NCI-H1092 treated with DMSO at 0.1 percent for 48 hours (cell line): ENCODE measurements around the gene HECW1.
"Not testable (repeated sequence)": the region's sequence is repeated elsewhere in the genome, so short reads cannot be mapped to it uniquely, and the experiment has no call there.

Experiments
- DNase-seq: peaks from one replicate; lab custom pipeline; 2025; lab: John Stamatoyannopoulos, UW

HECW1 gene

GRCh38 chr7:43469051-43469450, 356.6 kb downstream of the HECW1 start:
- DNase-seq = no peak

GRCh38 chr7:43470110-43470509, 357.7 kb downstream of the HECW1 start:
- DNase-seq = no peak

- no peak for DNase-seq
These were observed 363.5 kb downstream of the HECW1 start for GRCh38 chr7:43475983-43476382.

GRCh38 chr7:43476896-43477295, 364.4 kb downstream of the HECW1 start:
- no peak for DNase-seq

- no peak for DNase-seq
These were observed 366.6 kb downstream of the HECW1 start for GRCh38 chr7:43479042-43479441.

- no peak for DNase-seq
These were observed 367.1 kb downstream of the HECW1 start for GRCh38 chr7:43479543-43479942.

GRCh38 chr7:43480581-43480980, 368.1 kb downstream of the HECW1 start:
- DNase-seq = no peak

GRCh38 chr7:43481902-43482678, 369.6 kb downstream of the HECW1 start:
- DNase-seq = no peak

- DNase-seq = no peak
These were observed 370.3 kb downstream of the HECW1 start for GRCh38 chr7:43482679-43483252.

- DNase-seq = no peak
These were observed 372.4 kb downstream of the HECW1 start for GRCh38 chr7:43484678-43485395.

GRCh38 chr7:43485580-43485979, 373.1 kb downstream of the HECW1 start:
- no peak for DNase-seq

- DNase-seq = not testable (repeated sequence)
These were observed 373.6 kb downstream of the HECW1 start for GRCh38 chr7:43486008-43486407.

- DNase-seq = no peak
These were observed 374.2 kb downstream of the HECW1 start for GRCh38 chr7:43486634-43487033.

- no peak for DNase-seq
These were observed 375.3 kb downstream of the HECW1 start for GRCh38 chr7:43487731-43488073.

GRCh38 chr7:43489257-43489656, 376.8 kb downstream of the HECW1 start:
- DNase-seq = no peak

- DNase-seq = no peak
These were observed 377.6 kb downstream of the HECW1 start for GRCh38 chr7:43490016-43490415.

GRCh38 chr7:43491123-43491522, 378.7 kb downstream of the HECW1 start:
- no peak for DNase-seq

- no peak for DNase-seq
These were observed 379.5 kb downstream of the HECW1 start for GRCh38 chr7:43491984-43492383.

GRCh38 chr7:43492896-43493295, 380.4 kb downstream of the HECW1 start:
- DNase-seq = no peak

- no peak for DNase-seq
These were observed 383.1 kb downstream of the HECW1 start for GRCh38 chr7:43495572-43495971.

- no peak for DNase-seq
These were observed 384.1 kb downstream of the HECW1 start for GRCh38 chr7:43496596-43496995.

GRCh38 chr7:43501870-43502269, 389.4 kb downstream of the HECW1 start:
- DNase-seq = no peak

GRCh38 chr7:43502941-43503340, 390.5 kb downstream of the HECW1 start:
- no peak for DNase-seq
